Central memory CD4-positive, alpha-beta T cell (primary cell): Measurements from ENCODE around the gene MRPL52.
"Not testable (repeated sequence)": the region's sequence is repeated elsewhere in the genome, so short reads cannot be mapped to it uniquely, and the experiment has no call there.

ENCODE experiments used
- DNase-seq: peaks from one replicate; pipeline ENCODE4 v3.0.0; 2022

Gene MRPL52

DNA sequence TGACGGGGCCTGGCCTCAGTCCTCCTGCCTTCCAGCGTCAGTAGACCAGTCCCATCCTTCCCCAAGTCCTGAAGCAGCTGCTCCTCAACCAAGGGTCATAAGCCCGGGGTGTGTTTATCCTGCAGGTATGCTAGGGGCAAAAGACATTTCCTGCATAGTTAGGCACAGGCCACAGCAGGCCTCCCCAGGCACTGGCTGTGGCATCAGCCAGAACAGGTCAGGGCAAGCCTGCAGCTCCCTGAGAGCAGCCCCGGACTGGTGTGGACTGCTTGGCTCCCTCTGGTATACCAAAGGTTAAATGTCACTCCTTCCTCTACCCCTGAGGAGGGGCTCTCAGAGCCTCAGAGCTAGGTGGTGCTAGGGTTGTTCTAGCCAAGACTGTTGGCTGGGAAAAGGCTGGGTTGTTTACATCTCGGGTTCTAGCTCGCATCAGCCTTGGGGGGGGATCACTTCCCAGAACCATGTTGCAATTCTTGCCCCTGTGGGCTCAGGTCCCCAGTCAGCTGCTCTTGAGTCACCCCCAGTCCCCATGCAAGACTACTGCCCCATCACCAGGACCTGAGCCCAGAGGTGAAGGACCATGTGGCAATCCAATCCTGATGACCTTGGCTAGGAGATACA, 9.6 kb downstream of the MRPL52 start:
- no peak for DNase-seq

- DNase-seq: no peak
Observed at GRCh38 chr14:22841311-22841710, 11.6 kb downstream of the MRPL52 start.

DNA sequence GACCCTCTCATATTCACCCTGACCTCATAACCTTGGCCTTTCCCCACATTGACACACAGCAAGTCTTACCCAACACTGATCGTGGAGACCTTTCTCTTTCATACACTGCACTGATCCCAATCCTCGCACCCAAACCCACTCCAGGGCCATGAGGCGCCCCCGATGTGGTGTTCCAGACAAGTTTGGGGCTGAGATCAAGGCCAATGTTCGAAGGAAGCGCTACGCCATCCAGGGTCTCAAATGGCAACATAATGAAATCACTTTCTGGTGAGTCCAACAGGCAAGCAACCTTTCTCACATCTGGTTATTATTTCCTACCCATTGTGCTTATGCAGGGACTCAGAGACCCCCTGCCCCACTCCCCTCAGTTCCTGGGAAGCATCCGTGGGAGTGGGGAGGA, 12.1 kb downstream of the MRPL52 start:
- DNase-seq: no peak

GRCh38 chr14:22842211-22843122, 12.8 kb downstream of the MRPL52 start:
- DNase-seq: no peak

- DNase-seq: no peak
Observed at GRCh38 chr14:22843123-22843925, 13.6 kb downstream of the MRPL52 start.

DNA sequence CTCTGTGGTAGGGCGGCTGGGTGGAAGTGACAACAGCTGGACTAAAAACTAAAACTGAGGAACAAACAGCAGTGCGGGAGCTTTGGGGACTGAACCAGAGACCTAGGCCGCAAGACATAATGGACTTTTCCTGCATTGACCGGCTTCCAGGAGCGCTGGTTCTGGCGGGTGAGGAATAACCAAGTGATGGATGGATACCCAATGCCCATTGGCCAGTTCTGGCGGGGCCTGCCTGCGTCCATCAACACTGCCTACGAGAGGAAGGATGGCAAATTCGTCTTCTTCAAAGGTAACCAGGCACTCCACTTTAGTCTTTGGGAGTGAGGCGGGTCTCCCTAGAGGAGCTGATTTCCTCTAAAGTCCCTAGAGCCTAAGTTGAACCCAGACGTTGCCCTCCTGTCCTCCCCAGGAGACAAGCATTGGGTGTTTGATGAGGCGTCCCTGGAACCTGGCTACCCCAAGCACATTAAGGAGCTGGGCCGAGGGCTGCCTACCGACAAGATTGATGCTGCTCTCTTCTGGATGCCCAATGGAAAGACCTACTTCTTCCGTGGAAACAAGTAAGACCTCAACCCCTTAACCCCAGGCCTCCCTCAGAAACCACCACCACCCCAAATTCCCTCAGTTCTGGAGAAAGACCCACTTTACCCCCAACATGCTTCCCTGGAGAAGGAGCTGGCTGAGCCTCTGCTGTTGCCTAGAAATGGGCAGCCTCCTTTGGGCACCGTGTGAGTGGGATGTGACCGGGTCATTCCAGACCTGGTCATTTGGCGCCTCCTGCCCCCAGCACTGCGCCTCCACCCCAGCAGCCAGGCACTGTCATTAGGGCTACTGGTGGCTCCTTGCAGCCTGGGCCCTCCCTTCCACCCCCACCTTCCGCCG, 14.8 kb downstream of the MRPL52 start:
- DNase-seq: no peak

- no peak for DNase-seq
Observed at GRCh38 chr14:22845103-22845394, 15.4 kb downstream of the MRPL52 start.

GRCh38 chr14:22845821-22846625, 16.3 kb downstream of the MRPL52 start:
- no peak for DNase-seq

GRCh38 chr14:22846811-22847307, 17.2 kb downstream of the MRPL52 start:
- DNase-seq: no peak

DNA sequence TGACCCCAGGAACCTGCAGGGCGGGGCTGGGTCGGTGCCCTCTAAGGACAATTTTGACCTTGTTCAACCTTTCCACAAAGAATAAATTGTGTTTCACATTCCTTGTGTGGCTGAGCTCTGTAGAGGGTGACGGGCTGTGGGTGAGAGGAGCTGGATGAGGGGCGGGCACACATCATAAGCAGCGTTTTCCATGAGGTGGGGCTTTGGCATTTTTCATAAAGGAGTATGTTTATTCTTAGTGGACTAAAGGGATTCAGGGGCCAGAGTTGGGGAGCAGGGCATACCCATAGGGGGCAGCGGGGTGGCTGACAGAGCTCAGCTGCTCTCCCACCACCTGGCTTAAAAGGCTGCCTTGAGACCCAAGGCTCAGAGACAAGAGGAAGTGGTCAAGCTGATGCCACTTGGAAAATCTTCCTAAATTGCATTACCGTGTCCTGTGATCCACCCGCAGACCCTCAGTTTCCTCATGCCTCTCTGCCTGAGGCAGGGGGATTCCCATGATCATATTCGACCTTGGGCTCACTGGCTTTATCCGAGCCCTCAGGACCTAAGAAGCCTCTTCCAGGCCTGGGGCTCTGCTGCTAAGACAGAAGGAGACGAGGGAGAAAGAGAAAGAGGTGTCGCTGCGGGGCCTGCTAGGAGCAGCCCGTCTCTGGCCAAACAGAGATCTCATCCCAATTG, 18.1 kb downstream of the MRPL52 start:
- DNase-seq: no peak

- DNase-seq: no peak
Observed at GRCh38 chr14:22848351-22849164, 18.9 kb downstream of the MRPL52 start.

- no peak for DNase-seq
Observed at GRCh38 chr14:22849212-22849819, 19.6 kb downstream of the MRPL52 start.

GRCh38 chr14:22850944-22851764, 21.5 kb downstream of the MRPL52 start:
- DNase-seq: no peak

DNA sequence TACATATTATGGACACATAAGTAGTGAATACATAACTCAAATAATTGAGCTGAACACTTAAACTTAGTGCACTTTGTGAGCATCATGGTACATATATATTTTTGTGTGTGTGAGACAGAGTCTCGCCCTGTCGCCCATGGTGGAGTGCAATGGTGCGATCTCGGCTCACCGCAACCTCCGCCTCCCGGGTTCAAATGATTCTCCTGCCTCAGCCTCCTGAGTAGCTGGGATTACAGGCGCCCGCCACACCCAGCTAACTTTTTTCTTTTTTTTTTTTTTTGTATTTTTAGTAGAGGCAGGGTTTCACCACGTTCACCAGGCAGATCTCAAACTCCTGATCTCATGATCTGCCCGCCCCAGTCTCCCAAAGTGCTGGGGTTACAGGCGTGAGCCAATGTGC, 22.5 kb downstream of the MRPL52 start:
- not testable (repeated sequence) for DNase-seq

GRCh38 chr14:22852599-22852939, 22.9 kb downstream of the MRPL52 start:
- no peak for DNase-seq

DNA sequence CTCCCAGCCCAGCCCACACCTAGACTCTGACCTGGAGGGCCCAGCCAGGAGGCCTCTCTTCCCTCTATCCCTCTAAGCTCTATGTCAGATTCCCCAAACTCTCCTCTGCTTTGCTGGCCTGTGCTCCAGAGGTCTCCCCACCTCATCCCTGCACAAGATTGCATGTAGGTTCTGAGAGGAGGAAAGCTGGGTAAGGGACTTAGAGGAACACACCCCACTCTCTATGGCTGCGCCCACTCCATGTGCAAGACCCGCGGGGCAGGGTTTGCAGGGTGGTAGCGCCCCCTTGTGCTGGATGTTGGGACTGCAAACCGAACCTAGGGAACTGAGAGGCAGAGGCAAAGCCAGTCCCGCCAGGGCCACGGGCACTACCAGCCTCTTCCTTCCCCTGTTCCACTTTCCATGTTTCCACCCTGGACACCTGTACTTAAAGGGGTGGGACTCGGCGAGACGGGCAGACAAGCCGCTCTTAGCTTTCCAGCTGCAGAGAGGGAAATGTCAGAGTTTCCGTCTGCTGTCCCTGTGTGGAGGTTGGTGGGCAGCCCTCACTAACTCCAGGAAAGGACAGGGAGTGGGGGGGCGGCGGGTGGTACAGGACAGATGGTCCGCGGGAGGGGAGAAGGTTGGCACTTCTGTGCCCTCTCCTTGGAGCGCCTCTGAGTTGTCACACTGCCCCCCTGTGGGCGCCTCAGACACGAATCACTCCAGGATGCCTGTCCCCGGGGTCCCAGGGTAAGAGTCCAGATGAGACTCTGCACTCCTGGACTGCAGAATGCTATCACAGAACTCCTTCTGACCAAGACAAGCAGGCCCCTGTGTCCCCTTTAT, 23.5 kb downstream of the MRPL52 start:
- peak; percentile 78 for DNase-seq

- not testable (repeated sequence) for DNase-seq
Observed at GRCh38 chr14:22854296-22854695, 24.6 kb downstream of the MRPL52 start.
